ENCODE data around the gene UTP20.

UTP20 gene

DNA sequence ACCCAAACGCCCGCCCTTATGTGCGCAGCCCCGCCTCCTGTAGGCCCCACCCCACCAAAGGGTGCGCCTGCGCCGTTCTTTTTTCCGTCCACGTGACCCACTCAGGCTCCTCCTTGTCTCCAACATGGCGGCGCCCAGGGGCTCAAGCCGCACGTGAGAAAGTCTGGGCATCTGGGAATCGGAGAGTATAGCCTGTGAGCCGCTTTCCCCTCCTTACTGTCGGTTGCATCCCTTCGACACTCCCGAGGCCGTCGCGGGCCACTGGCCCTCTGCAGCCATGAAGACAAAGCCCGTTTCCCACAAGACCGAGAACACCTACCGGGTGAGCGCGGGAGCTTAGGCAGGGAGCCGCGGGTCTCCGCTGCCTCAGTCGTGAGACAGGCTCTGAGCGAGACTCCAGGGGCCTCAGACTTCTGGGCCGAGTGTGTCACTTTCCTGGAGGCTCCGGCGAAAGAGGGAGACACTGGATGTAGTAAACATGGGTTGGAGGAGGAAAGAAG is at the start of gene UTP20:
UTP20 (plus strand) TSS at position 100 of the 500 bp plus-strand sequence; CDS start at position 278, 178 bp downstream.
- DNase-seq: peak; percentile 91

DNA sequence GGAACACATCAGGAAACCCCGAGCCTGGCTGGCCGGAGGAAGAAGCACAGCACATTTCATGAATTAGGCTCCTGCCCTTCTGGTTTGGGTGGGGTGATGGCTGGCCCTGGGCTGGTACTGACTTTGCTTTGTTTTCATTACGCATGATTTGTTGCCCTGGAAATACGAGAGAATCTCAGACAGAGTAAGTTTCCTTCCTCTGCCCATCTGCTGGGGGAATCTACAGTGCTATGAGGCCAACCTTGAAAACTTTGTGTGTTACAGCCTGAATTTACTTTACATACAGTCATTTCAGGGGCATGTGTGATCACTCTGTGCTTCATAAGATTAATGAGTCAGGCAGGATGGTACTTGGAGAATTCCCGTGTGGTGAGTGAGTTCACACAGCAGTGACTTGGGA is 49.4 kb upstream of the UTP20 start:
- DNase-seq: no peak

DNA sequence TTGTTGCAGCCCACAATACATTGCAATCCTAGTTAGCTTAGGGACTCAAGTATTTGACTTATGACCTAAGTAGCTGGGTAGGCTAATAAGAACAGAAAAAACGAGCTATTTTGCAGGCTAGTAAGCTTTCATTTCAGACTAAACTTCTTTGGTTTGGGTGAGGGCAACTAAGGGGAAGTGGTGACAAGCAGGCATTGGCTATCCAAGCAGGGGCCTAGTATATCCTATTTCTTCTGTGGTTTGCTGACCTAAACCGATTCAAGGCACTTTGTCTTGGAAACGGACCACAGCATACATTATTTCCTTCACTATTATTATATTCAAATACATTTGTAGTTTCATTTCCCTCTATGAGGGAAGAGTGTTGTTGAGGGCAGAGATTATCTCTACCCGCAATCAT is 48.3 kb upstream of the UTP20 start:
- DNase-seq: no peak

DNA sequence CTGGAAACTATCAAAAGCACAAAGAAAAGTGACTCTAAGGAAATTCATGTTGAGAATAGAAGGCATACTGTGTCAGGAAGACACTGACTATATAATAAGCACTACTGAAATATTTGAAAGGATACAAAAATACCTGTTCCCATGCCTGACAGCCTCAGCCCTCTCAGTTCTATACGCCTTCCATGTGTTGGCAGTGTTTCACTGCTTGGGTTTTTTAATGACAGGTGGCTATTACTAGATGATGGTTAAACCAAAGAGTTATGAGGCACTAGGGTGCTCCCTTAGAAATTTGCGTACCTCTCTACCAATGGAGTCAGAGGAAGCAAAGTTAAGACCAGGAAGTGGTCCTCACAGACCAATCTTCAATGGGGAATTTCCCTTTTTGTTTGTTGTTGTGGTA is 44.2 kb upstream of the UTP20 start:
- DNase-seq: no peak

DNA sequence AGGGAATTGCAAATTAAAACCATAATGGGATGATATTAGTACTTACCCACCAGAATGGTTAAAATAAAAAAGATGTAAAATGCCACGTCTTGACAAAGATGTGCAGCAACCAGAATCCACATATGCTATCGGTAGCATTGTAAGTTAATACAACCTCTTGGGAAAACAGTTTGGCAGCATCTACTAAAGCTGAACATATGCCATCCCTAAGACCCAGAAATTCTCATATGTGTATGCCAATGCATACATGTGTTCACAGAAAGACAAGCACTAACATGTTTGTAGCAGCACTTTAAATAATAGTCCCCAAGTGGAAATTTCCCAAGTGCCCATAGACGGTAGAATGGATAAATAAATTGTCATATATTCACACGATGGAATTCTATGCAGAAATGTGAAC is 41.6 kb upstream of the UTP20 start:
- no peak for DNase-seq

DNA sequence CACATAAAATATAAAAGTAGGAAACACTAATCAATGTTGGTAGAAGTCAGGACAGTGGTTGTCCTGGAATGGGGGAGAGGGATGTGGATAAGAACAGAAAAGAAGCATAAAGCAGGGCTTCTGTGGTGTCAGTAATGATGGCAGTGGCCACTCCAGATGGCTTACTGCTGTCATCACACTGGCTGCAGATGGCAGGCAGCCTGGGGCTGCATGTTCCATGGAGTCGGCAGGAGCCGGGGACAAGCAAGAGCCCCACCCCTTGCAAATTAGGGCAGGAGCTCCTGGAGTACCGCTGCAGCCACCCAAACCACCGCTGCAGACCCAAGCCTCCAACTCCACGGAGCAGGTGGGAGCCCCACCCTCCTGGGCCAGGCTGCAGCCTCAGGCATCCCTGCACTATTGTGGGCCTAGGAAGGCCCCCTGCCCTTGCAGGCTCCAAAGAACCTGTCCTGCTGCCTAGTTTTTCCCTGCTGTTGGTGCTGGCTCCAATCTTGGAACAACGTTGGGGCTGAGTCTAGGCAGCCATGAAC is 41.0 kb upstream of the UTP20 start:
- no peak for DNase-seq

DNA sequence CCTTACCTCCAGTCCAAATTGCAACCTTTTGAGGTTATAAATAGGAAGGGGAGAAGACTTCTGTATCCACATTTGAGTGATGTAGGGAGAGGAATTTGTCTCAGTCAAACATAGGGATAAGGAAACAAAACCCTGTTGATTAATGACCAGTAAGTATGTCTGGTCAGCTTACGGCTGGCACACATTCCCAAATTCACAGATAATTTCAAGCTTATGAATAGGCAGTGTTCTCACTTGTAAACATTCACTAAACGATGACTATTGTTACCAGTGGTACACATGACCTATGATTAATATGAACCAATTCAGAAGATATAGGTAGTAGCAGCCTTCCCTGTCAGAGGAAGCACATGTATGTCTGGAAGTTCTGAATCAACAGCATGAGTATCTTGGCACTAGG is 36.8 kb upstream of the UTP20 start:
- no peak for DNase-seq

DNA sequence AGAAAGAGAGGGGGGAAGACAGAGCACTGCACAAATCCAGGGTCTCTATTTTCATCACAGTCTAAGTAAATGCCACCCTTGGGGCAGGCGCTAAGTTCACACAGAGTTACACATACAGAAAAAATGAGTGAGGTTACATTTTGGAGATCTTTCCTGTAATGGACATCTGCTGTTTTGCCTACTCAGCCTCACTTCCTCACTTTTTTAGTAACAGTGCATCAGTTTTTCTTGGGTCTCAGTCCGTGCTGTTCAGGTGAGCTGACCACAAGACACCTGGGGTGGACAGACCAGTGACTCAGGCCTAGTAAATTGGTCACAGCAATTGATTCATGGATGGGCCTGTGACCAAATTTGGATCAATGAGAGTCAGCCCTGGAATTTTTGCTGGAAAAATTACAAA is 36.3 kb upstream of the UTP20 start:
- DNase-seq: no peak

DNA sequence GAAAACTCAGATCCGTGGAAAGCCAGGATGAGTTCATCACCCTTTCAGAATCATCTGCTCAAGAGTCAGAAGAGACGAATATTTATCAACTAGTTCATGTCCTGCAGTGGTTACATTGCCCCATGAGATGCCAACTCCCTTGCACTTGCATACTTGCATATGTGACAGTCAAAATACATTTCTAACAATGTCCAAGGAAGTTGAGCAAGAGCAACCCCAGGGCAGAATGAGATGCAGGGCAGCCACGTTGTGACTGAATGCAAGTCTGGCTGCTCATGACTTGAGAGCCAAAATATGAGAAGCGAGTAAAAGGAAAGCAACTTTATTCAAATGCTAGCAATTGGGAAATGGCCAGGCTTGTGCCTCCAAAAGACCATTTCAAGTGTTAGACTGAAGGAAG is 23.6 kb upstream of the UTP20 start:
- DNase-seq: no peak

DNA sequence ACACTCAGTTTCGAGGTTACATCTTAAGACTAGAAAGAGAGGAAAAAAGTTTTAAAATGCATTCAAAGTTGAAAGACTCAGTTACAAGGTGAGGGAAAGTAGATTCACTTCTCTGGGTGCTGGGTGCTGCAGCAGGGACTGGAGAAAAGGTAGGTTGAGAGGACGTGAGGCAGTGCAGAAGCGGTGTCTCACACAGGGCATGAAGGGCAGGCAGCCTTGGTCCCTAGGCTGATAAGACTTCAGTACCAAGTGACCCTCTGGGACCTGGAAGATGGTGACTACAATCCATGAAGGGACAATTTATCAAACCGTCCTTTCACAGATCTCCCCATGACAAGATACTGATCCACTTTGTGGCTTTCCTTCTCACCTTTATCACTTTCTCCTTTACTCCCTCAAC is 22.5 kb upstream of the UTP20 start:
- DNase-seq: no peak

DNA sequence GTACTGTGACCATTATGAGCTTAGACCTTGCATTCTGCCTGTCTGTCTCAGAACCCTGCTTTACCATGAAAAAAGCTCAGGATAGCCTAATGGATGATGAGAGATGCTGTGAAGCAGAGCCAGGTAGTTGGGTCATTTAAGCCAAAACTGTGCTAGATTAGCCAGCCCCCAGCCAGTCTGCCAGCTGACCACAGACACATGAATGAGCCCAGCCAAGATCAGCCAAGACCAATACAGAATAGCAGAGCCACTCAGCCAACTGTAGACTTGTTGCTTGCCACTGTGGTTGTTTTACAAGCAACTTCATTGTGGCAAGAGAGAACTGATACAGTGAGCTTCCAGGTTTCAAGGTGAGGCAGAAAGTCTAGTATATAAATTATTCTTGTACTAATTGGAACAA is 12.8 kb upstream of the UTP20 start:
- no peak for DNase-seq

DNA sequence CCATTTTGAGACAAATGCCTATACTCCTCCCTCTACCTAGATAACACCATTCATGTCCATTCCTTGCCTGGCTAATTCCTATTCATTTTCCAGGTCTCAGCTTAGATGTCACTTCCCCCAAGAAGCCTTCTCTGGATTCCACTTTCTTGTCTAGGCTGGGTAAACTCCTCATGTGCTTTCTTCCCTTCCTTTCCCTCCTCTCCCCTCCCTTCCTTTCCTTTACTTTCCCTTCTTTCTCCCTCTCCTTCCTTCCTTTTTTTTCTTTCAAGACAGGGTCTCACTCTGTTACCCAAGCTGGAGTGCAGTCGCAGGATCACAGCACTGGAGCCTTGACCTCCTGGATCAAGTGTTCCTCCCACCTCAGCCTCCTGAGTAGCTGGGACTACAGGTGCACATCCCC is 3.5 kb upstream of the UTP20 start:
- DNase-seq: no peak

DNA sequence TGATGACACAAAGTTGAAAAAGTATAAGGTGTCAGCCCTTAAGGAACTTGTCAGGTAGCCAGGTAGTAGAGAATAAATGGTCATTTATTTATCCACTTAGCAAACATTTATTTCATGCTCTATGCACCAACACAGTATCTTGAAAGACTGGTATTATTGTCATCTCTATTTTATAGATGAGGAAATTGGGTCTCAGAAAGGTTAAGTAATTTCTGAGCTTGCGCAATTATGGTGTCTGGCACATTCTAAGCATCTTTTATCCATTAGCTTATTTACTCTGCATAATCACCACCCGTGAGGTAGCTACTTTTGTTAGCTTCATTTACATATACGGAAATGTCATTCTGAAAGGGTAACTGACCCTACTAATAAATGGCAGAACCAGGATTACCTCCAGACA is 2.5 kb upstream of the UTP20 start:
- DNase-seq: no peak

DNA sequence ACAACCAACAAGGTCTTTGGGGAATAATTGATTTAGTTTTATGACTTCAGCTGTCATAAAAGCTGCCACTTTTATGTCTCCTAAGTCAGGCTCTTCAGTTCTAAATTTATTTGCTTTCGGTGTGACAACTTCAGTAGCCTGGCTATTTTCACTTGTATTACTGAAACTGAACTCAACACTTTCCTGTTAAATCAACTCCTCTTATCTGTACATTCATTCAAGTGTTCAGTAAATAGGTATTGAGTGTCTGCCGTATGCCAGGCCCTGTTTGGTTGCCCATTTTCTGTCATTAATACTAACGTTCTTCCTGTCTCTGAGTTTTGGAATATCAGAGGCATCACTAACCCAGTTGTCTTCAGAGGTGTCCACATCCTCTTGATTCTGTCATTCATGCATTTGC is 7.5 kb downstream of the UTP20 start:
- DNase-seq: no peak

DNA sequence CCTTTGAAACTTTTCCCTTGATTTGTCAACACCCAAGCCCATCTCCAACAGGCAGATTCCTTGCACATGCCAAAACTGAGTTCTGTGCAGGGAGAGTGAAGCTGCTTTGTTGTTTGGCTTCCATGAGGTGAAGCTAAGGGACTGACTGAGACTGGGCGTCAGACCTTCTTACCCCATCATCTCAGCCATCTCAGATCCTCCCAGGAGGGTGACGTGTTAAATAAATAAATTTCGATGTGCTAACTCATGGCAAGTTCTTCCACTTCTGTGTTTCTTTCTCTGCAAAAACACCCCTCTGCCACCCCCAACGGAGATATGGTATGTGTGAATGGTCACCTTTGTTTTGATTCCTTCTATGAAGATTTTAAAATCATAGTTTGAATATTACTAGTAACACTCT is 17.8 kb downstream of the UTP20 start:
- DNase-seq: no peak

DNA sequence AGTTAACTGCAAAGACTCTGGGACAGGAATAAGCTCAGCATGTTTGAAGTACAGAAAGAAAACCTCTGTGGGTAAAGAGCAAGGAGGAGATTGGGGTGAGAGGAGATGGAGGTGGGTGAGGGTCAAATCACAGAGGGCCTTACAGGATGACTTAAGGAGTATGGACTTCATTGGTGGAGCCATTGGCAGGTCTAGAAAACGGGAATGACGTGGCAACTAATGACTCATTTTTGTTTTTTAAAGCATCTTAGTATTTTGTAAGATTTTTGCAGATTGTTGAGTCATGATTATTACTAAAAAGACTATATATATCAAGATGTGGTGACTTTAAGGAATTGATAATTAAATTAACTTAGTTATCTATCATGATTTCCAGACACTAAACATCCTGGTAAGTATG is 18.5 kb downstream of the UTP20 start:
- DNase-seq: no peak

DNA sequence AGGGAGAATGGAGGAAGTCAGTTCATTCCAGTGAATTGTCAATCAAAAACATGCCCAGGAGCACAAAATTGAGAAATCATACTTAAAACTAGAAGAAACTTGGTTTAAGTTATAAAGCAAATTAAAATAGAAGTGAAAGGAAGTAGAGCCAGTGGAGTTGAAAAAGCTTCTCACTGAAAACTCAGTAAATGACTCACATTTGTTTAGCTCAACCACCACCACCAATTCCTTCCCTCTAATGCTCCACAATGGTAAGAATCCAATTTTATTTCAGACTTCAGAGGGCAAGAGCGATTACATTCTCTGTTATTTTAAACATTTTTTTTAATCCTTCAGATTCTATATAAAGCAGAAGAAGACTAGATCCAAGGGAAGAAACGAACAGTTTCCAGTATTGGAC is 19.4 kb downstream of the UTP20 start:
- DNase-seq: no peak

DNA sequence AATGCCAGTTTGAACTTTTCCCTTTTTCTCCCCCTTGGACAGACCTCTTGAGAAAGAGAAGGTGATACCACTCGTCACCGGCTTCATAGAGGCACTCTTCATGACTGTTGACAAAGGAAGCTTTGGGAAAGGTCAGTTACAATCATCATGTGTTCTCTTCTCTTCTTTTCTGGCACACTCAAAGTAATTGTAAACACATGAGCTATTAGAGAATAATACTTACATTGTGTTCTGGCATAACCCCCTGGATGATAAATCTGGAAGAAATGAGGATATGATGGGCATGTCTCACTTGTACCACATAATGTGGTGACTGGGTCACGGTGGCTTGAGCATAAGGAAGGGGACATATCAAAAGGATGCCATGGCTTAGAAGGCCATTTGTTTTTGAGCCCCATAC is 20.0 kb downstream of the UTP20 start:
- no peak for DNase-seq

DNA sequence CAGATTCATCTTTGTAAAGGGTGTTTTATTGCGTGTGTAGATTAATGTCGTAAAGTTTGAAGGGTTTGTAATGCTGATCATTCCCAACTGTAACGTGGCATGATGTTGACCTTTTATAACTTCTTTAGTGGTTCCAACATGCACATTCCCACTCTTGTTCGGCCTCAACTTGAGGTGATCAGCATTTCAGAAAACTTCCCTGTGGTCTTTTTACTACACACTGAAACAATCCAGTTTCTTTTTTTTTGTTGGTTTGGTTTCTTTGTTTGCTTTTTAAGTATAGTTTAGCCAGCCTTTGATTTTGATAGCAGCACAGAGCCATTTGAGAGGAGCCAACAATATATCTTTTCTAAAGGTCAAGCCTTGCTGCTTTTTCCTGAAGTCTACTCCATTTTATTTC is 22.8 kb downstream of the UTP20 start:
- no peak for DNase-seq

DNA sequence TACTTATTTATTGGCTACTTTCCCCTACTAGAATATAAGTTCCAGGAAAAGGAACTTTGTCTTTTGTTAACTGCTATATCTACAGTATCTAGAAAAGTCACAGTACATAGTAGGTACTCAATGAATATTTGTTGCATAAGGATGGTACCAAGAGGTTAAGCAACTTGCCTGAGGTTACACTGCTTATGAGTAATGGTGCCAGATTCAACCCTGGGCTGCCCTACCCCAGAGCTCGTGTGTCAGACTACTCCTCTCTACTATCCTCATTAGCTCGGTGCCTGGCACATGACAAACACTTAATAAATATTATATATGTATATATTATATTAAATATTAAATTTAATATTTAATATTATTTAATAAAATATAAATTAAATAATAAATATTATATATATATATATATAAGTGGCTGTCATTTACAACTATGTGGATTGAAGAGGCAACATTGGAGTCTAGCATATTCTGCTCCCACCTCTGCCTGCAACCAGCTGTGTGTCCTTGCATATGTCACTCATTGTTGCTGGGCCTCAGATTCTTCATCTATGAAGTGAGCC is 25.4 kb downstream of the UTP20 start:
- DNase-seq: no peak

DNA sequence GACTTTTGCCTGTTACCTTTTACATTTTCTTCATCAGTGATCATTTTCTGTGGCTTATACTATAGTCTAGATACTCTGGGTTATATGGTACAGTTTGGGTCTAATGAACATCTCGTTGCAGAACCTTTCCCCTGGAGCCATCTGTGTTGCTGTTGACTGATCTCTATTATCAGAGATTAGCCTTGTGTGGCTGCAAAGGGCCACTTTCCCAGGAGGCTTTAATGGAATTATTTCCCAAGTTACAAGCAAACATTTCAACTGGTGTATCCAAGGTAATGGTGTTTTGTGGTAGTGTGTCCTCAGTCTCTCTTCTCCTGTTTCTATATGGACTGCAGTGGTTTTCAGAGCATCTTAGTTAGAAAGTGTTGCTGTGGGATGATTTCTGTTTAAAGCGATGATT is 25.9 kb downstream of the UTP20 start:
- DNase-seq: no peak

DNA sequence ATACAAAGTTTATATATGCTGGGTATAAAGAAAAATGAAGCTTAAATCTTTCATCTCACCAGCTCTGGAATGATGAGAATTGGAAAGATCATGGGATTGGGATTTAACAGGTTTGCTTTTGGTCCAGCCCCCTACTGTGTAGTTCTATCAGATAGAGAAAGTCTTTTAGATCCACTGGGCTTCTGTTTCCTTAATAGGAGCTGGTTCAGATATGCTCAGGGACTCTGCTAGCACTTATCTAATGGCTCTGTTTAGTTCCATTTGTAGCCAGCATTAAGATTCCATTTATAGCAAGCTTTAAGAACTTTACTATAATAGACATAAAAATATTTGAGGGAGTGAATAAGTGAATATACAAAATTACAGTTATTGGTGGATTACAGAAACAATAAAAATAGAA is 42.6 kb downstream of the UTP20 start:
- DNase-seq: no peak

DNA sequence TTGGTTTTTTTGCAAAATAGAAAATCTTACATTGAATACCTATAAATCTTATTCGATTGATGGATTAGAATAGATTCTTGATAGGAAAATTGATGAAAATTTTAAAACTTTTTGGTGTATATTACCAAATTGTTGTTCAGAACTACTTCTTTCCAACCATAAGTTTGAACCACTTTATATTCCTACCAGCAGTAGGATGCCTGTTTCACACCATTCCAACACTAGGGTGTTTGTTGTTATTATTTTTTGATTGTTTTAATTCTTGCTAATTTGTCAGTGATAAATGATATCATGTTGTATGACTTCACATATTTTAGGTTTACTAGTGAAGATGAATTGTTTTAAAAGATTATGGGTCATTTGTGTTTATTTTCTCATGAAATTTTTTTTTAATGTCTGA is 43.4 kb downstream of the UTP20 start:
- DNase-seq: no peak

DNA sequence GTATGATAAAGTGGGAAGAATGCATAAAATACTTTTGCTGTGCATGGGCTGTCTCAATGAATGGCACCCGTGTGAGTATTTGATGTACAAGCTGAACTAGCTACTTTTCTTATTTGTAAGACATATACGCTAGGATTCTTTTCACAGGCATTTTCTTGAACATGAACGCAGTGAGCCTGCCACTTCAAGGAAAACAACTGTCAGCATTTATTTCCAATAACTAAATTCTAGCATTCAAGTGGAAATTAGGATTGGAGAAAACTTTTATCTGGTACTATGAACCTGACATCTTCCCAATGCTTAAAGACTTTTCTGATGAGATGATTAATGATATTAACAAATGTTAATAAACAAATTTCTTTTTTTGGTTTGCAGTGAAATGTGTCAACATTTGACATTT is 45.7 kb downstream of the UTP20 start:
- DNase-seq: no peak

DNA sequence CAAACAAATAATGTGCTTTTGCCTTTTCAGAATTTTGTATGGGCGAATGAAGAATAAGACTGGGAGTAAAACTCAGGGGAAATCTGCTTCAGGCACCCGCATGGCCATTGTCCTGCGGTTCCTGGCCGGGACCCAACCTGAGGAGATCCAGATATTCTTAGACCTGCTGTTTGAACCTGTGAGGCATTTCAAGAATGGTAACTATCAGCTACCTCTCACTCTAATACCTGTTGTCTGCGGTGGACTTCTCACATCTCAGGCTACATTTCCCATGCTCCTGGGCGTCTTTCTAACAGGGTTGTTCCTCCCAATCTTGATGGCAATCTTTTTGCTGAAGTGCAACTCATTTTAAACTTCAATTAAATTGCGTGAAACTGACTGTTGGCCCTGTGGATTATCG is 47.1 kb downstream of the UTP20 start:
- DNase-seq: no peak

DNA sequence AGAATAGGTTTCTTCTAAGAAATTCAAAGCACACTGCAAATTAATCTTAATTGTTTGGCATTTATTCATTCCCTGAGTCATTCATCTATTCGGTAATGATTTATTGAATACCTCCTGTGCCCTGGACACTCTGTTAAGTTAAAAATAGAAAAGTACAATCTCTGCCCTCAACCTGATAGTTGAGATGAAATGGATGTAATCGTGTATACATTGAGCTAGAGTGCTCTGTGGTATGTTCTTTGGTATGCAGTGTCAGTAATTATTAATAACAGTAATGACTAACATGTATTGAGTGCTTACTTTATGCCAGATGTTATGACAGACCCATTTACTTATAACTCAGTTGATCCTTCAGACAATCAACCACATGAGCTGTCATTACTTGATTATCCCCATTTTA is 47.6 kb downstream of the UTP20 start:
- DNase-seq: no peak
